Mucosa of rectum (tissue), 2 donors: ENCODE results near the gene SKIC3.

Experiments
- H3K27ac ChIP-seq, 2 donors: one replicate each; pipeline ENCODE4 v1.7.0; 2013; ENCODE audit warnings: inconsistent platforms in 2 of 2, low read depth in 2 of 2, low read length in 2 of 2
- H3K27me3 ChIP-seq, 2 donors: one replicate each; pipeline ENCODE4 v1.7.0; 2013; ENCODE audit warnings: low read length in 2 of 2; ENCODE audit not compliant: control insufficient read depth in 2 of 2, insufficient read depth in 2 of 2
- H3K36me3 ChIP-seq, 2 donors: one replicate each; pipeline ENCODE4 v1.7.0; 2013; ENCODE audit warnings: low read length in 2 of 2; ENCODE audit not compliant: control insufficient read depth in 2 of 2, insufficient read depth in 2 of 2
- H3K4me1 ChIP-seq, 2 donors: one replicate each; pipeline ENCODE4 v1.7.0; 2013; ENCODE audit warnings: low read length in 2 of 2, mild to moderate bottlenecking in 1 of 2; ENCODE audit not compliant: control insufficient read depth in 2 of 2, insufficient read depth in 2 of 2
- H3K4me3 ChIP-seq, 2 donors: one replicate each; pipeline ENCODE4 v1.7.0; 2013; ENCODE audit warnings: low read length in 2 of 2
- H3K9ac ChIP-seq, 2 donors: one replicate each; pipeline ENCODE4 v1.7.0; 2013; ENCODE audit warnings: low read length in 2 of 2, low read depth in 1 of 2, mild to moderate bottlenecking in 1 of 2
- H3K9me3 ChIP-seq, 2 donors: one replicate each; pipeline ENCODE4 v1.7.0; 2013; ENCODE audit warnings: low read length in 2 of 2; ENCODE audit not compliant: control insufficient read depth in 2 of 2
- donor health status: healthy.
- donor health status: Normal muscosa, but diverticular disease.

SKIC3 gene

GRCh38 chr5:95533106-95533505, 21.7 kb downstream of the SKIC3 start:
- H3K4me3 ChIP-seq, result no peak overlapping the region
- no peaks in the 10 kb centered on the region for H3K9me3 ChIP-seq
- peaks cover 28 to 40% of the 10 kb centered on the region in 2 donors for H3K36me3 ChIP-seq
- H3K27ac ChIP-seq, result no peak overlapping the region
- H3K27me3 ChIP-seq, result no peaks in the 10 kb centered on the region
- no peaks in the 10 kb centered on the region for H3K4me1 ChIP-seq
- H3K9ac ChIP-seq, result no peak overlapping the region

GRCh38 chr5:95532415-95532814, 22.4 kb downstream of the SKIC3 start:
- H3K9me3 ChIP-seq, result no peaks in the 10 kb centered on the region
- H3K36me3 ChIP-seq, result peaks cover 28 to 44% of the 10 kb centered on the region in 2 donors
- H3K27ac ChIP-seq, result no peak overlapping the region
- H3K4me3 ChIP-seq, result no peak overlapping the region
- H3K9ac ChIP-seq, result no peak overlapping the region
- H3K27me3 ChIP-seq, result no peaks in the 10 kb centered on the region
- no peaks in the 10 kb centered on the region for H3K4me1 ChIP-seq

GRCh38 chr5:95531491-95531890, 23.3 kb downstream of the SKIC3 start:
- Histone ChIP-seq H3K4me1 (no peaks in the 10 kb centered on the region), H3K9ac (no peak overlapping the region), H3K4me3 (no peak overlapping the region), H3K27me3 (no peaks in the 10 kb centered on the region), H3K27ac (no peak overlapping the region), H3K9me3 (no peaks in the 10 kb centered on the region), H3K36me3 (peaks cover 21 to 36% of the 10 kb centered on the region in 2 donors)

GRCh38 chr5:95530416-95530815, 24.4 kb downstream of the SKIC3 start:
- Histone ChIP-seq H3K36me3 (peaks cover 16 to 29% of the 10 kb centered on the region in 2 donors), H3K4me3 (no peak overlapping the region), H3K27me3 (no peaks in the 10 kb centered on the region), H3K27ac (no peak overlapping the region), H3K9me3 (no peaks in the 10 kb centered on the region), H3K4me1 (no peaks in the 10 kb centered on the region), H3K9ac (no peak overlapping the region)

GRCh38 chr5:95528565-95528964, 26.2 kb downstream of the SKIC3 start:
- Histone ChIP-seq H3K9me3 (no peaks in the 10 kb centered on the region), H3K9ac (no peak overlapping the region), H3K27ac (no peak overlapping the region), H3K36me3 (peaks cover 16 to 25% of the 10 kb centered on the region in 2 donors), H3K4me1 (no peaks in the 10 kb centered on the region), H3K4me3 (no peak overlapping the region), H3K27me3 (no peaks in the 10 kb centered on the region)

GRCh38 chr5:95526871-95527270, 27.9 kb downstream of the SKIC3 start:
- no peaks in the 10 kb centered on the region for H3K27me3 ChIP-seq
- H3K9ac ChIP-seq, result no peak overlapping the region
- H3K27ac ChIP-seq, result no peak overlapping the region
- peaks cover 16 to 32% of the 10 kb centered on the region in 2 donors for H3K36me3 ChIP-seq
- H3K4me3 ChIP-seq, result no peak overlapping the region
- H3K4me1 ChIP-seq, result no peaks in the 10 kb centered on the region
- no peaks in the 10 kb centered on the region for H3K9me3 ChIP-seq

- no peaks in the 10 kb centered on the region for H3K4me1 ChIP-seq
- no peak overlapping the region for H3K27ac ChIP-seq
- peaks cover 19 to 30% of the 10 kb centered on the region in 2 donors for H3K36me3 ChIP-seq
- H3K4me3 ChIP-seq, result no peak overlapping the region
- H3K9ac ChIP-seq, result no peak overlapping the region
- no peaks in the 10 kb centered on the region for H3K27me3 ChIP-seq
- no peaks in the 10 kb centered on the region for H3K9me3 ChIP-seq
These were observed 30.4 kb downstream of the SKIC3 start for GRCh38 chr5:95524423-95524822.

GRCh38 chr5:95520206-95520605, 34.6 kb downstream of the SKIC3 start:
- no peak overlapping the region for H3K27ac ChIP-seq
- no peaks in the 10 kb centered on the region for H3K27me3 ChIP-seq
- peaks cover 30 to 33% of the 10 kb centered on the region in 2 donors for H3K36me3 ChIP-seq
- no peaks in the 10 kb centered on the region for H3K9me3 ChIP-seq
- H3K4me1 ChIP-seq, result no peaks in the 10 kb centered on the region
- H3K9ac ChIP-seq, result no peak overlapping the region
- no peak overlapping the region for H3K4me3 ChIP-seq

- H3K36me3 ChIP-seq, result peaks cover 35 to 38% of the 10 kb centered on the region in 2 donors
- no peak overlapping the region for H3K4me3 ChIP-seq
These were observed 35.1 kb downstream of the SKIC3 start for GRCh38 chr5:95519681-95520080.

GRCh38 chr5:95519151-95519550, 35.6 kb downstream of the SKIC3 start:
- Histone ChIP-seq H3K9ac (no peak overlapping the region), H3K9me3 (no peaks in the 10 kb centered on the region), H3K36me3 (peaks cover 39 to 44% of the 10 kb centered on the region in 2 donors), H3K4me1 (no peaks in the 10 kb centered on the region), H3K27ac (no peak overlapping the region), H3K4me3 (no peak overlapping the region), H3K27me3 (no peaks in the 10 kb centered on the region)

More at GRCh38 chr5:95519681-95520080, 35.1 kb downstream of the SKIC3 start:
- Histone ChIP-seq H3K27me3 (no peaks in the 10 kb centered on the region), H3K4me1 (no peaks in the 10 kb centered on the region), H3K9me3 (no peaks in the 10 kb centered on the region), H3K9ac (no peak overlapping the region), H3K27ac (no peak overlapping the region)

GRCh38 chr5:95518417-95518816, 36.4 kb downstream of the SKIC3 start:
- Histone ChIP-seq H3K4me1 (no peaks in the 10 kb centered on the region), H3K9me3 (no peaks in the 10 kb centered on the region), H3K4me3 (no peak overlapping the region), H3K27ac (no peak overlapping the region), H3K27me3 (no peaks in the 10 kb centered on the region), H3K9ac (no peak overlapping the region), H3K36me3 (peaks cover 44 to 49% of the 10 kb centered on the region in 2 donors)
